IPS-20b (cell line): ENCODE data around the gene OR10P1.
"Not testable (repeated sequence)": the region's sequence is repeated elsewhere in the genome, so short reads cannot be mapped to it uniquely, and the experiment has no call there.

ENCODE experiments used
- H3K27ac ChIP-seq: one replicate; pipeline ENCODE4 v1.5.1; 2013; ENCODE audit warnings: low read length
- H3K27me3 ChIP-seq: 2 replicates; pipeline ENCODE4 v1.6.1; 2013; ENCODE audit warnings: mild to moderate bottlenecking, low read length, inconsistent platforms; ENCODE audit not compliant: insufficient read depth
- H3K36me3 ChIP-seq: 2 replicates; pipeline ENCODE4 v1.6.1; 2013; ENCODE audit warnings: low read depth, mild to moderate bottlenecking, inconsistent platforms, low read length, moderate library complexity; ENCODE audit not compliant: insufficient read depth
- H3K4me1 ChIP-seq: 2 replicates; pipeline ENCODE4 v1.6.1; 2013; ENCODE audit warnings: mild to moderate bottlenecking, control low read depth, inconsistent platforms, low read length, moderate library complexity; ENCODE audit not compliant: insufficient read depth
- H3K4me3 ChIP-seq: 2 replicates; pipeline ENCODE4 v1.5.1; 2013; ENCODE audit warnings: mild to moderate bottlenecking, low read length, inconsistent platforms
- H3K9ac ChIP-seq: 2 replicates; pipeline ENCODE4 v1.6.1; 2013; ENCODE audit warnings: low read depth, mild to moderate bottlenecking, inconsistent platforms, low read length, moderate library complexity
- H3K9me3 ChIP-seq: 2 replicates; pipeline ENCODE4 v1.6.1; 2013; ENCODE audit warnings: mild to moderate bottlenecking, low read depth, low read length, inconsistent platforms; ENCODE audit not compliant: insufficient read depth

OR10P1 gene, protein sequence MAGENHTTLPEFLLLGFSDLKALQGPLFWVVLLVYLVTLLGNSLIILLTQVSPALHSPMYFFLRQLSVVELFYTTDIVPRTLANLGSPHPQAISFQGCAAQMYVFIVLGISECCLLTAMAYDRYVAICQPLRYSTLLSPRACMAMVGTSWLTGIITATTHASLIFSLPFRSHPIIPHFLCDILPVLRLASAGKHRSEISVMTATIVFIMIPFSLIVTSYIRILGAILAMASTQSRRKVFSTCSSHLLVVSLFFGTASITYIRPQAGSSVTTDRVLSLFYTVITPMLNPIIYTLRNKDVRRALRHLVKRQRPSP

GRCh38 chr12:55636853-55637252 lies at the start of gene OR10P1:
TSS of gene OR10P1 (plus strand) at chr12:55636892. CDS start at chr12:55636892, 0 bp downstream.
- Histone ChIP-seq H3K4me1 (no peaks in the 10 kb centered on the region), H3K9me3 (no peaks in the 10 kb centered on the region), H3K27ac (no peak within 1 kb of the TSS), H3K36me3 (no peaks in the 10 kb centered on the region), H3K4me3 (no peak within 1 kb of the TSS), H3K9ac (no peak within 1 kb of the TSS), H3K27me3 (no peaks in the 10 kb centered on the region; the same call in 1 of the 2 replicates)

DNA sequence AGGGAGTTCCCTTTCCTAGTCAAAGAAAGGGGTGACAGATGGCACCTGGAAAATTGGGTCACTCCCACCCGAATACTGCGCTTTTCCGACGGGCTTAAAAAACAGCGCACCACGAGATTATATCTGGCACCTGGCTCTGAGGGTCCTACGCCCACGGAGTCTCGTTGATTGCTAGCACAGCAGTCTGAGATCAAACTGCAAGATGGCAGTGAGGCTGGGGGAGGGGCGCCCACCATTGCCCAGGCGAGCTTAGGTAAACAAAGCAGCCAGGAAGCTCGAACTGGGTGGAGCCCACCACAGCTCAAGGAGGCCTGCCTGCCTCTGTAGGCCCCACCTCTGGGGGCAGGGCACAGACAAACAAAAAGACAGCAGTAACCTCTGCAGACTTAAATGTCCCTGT lies 46.5 kb upstream of the OR10P1 start:
- H3K9me3 ChIP-seq, H3K27ac ChIP-seq, H3K4me1 ChIP-seq, H3K36me3 ChIP-seq, H3K4me3 ChIP-seq, H3K9ac ChIP-seq, H3K27me3 ChIP-seq: not testable (repeated sequence)

DNA sequence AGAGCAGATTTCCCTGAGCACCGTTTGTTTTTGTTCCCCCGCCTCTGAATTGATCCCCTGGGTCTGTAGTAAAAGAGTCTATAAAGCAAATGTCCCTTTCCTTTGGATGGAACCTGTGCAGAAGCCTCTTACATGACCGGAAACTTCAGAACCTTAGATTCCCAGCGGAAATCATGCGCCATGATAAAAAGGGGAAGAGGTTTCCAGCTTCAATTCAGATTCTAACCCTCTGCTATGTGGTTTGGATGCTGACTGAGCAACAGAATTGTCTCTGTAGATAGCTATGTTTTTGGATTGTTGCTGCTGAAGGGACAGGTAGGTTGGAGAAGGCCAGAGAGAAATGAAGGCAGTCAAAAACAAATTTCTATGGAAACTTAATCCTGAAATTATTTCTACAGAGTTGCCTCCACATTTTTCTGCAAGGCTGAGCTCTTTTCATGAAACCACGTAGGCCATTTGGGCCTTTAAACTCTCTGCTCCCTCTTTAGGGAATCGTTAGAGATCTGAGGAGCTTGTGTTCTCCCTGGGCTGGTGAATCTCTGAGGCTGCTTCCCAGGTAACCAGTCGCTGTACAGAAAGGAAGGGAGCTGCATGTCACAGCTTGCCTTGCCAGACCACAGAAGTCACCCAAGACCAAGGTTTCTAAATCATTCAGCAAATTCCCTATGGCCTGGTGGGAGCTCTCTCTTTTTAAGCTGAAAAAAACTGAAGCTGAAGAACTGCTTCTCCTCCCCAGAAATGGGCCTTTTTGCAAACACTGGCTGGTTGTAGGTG lies 28.7 kb upstream of the OR10P1 start:
- Histone ChIP-seq H3K27me3 (no peaks in the 10 kb centered on the region), H3K4me1 (no peaks in the 10 kb centered on the region), H3K9ac (no peak overlapping the region), H3K9me3 (no peaks in the 10 kb centered on the region), H3K27ac (no peak overlapping the region), H3K36me3 (no peaks in the 10 kb centered on the region), H3K4me3 (no peak overlapping the region)

GRCh38 chr12:55610598-55610997 lies 26.1 kb upstream of the OR10P1 start:
- Histone ChIP-seq H3K9ac (no peak overlapping the region), H3K27ac (no peak overlapping the region), H3K4me3 (no peak overlapping the region), H3K9me3 (peaks cover 14% of the 10 kb centered on the region), H3K4me1 (no peaks in the 10 kb centered on the region), H3K36me3 (no peaks in the 10 kb centered on the region), H3K27me3 (no peaks in the 10 kb centered on the region)

- H3K9ac ChIP-seq, result no peak overlapping the region
- no peak overlapping the region for H3K4me3 ChIP-seq
- H3K9me3 ChIP-seq, result peaks cover 35% of the 10 kb centered on the region
- H3K36me3 ChIP-seq, result no peaks in the 10 kb centered on the region
- no peaks in the 10 kb centered on the region for H3K27me3 ChIP-seq
- no peak overlapping the region for H3K27ac ChIP-seq
- H3K4me1 ChIP-seq, result no peaks in the 10 kb centered on the region
These were observed 24.0 kb upstream of the OR10P1 start for GRCh38 chr12:55612646-55613045.

- H3K4me3 ChIP-seq, result no peak overlapping the region
- H3K9me3 ChIP-seq, result peaks cover 37% of the 10 kb centered on the region
- no peaks in the 10 kb centered on the region for H3K27me3 ChIP-seq
- no peak overlapping the region for H3K27ac ChIP-seq
- H3K9ac ChIP-seq, result no peak overlapping the region
- no peaks in the 10 kb centered on the region for H3K4me1 ChIP-seq
- no peaks in the 10 kb centered on the region for H3K36me3 ChIP-seq
These were observed 21.9 kb upstream of the OR10P1 start for GRCh38 chr12:55614764-55615163.

- H3K9ac ChIP-seq, result no peak overlapping the region
These were observed 17.1 kb upstream of the OR10P1 start for GRCh38 chr12:55619354-55620138.

DNA sequence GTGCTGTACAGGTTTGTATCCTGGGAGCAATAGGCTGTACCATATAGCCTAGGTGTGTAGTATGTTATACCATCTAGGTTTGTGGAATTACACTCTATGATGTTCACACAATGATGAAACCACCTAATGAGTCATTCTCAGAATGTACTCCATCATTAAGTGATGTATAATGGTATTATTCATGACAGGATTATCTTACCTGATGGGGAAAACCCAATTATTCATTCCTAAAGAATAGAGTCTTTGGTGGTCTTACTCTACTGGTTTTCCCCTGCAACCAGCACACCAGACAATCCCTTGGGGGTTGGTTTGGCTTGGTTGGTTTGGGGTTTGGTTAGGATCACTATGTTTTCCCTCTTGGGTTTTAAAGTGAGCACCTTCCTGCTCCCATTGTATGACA lies 12.6 kb upstream of the OR10P1 start:
- Histone ChIP-seq H3K4me1 (no peaks in the 10 kb centered on the region), H3K27ac (no peak overlapping the region), H3K9ac (no peak overlapping the region), H3K9me3 (no peaks in the 10 kb centered on the region; the same call in 1 of the 2 replicates), H3K36me3 (no peaks in the 10 kb centered on the region), H3K4me3 (no peak overlapping the region), H3K27me3 (no peaks in the 10 kb centered on the region)

More at GRCh38 chr12:55619354-55620138, 17.1 kb upstream of the OR10P1 start:
- no peaks in the 10 kb centered on the region for H3K36me3 ChIP-seq
- H3K27me3 ChIP-seq, result no peaks in the 10 kb centered on the region
- H3K4me3 ChIP-seq, result no peak overlapping the region
- H3K4me1 ChIP-seq, result no peaks in the 10 kb centered on the region
- H3K27ac ChIP-seq, result no peak overlapping the region
- peaks cover 34% of the 10 kb centered on the region for H3K9me3 ChIP-seq

GRCh38 chr12:55626154-55626553 lies 10.5 kb upstream of the OR10P1 start:
- Histone ChIP-seq H3K27me3 (no peaks in the 10 kb centered on the region), H3K9me3 (no peaks in the 10 kb centered on the region; the same call in 1 of the 2 replicates), H3K4me3 (no peak overlapping the region), H3K27ac (no peak overlapping the region), H3K36me3 (no peaks in the 10 kb centered on the region), H3K4me1 (no peaks in the 10 kb centered on the region), H3K9ac (no peak overlapping the region)

DNA sequence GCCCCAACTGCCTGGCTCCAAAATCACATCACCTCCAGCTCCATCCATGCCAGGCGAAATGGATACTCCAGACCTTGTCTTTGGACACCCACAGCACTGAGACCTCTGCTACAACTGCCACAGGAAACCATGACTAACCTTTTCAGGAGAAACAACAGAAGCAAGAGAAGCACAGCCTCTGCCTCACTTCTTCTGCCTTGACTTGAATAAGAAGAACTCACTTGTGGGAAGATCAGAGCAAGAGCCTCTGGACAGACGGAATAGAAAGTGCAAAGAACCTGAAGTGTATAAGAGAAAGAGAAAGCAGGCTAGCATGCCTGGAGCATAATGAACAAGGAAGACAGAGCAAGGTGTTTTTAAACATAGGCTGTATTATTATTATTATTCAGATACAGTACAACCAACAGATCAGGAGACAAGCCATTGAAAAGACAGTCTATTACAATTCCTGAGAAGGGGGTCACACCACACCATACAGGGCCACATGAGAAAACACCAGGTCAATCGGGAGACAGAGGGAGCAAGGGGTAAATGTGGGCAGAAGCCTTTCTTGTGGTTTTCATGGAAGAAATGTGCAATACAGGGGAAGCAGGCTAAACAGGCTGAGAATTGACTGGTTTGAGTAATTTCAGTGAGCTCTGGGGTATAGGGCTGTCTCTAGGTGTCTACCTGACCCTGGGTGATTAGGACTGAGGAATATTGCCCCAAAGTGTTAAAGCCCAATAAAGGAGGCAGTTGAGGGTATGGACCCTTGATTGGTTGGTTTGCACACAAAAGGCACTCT lies 7.4 kb upstream of the OR10P1 start:
- Histone ChIP-seq H3K9ac (no peak overlapping the region), H3K9me3 (no peaks in the 10 kb centered on the region), H3K4me3 (no peak overlapping the region), H3K27me3 (no peaks in the 10 kb centered on the region; the same call in 1 of the 2 replicates), H3K36me3 (no peaks in the 10 kb centered on the region), H3K27ac (no peak overlapping the region), H3K4me1 (no peaks in the 10 kb centered on the region)

- no peaks in the 10 kb centered on the region for H3K36me3 ChIP-seq
- H3K9ac ChIP-seq, result no peak overlapping the region
- no peaks in the 10 kb centered on the region for H3K9me3 ChIP-seq
- no peak overlapping the region for H3K4me3 ChIP-seq
- no peaks in the 10 kb centered on the region for H3K4me1 ChIP-seq
- H3K27ac ChIP-seq, result no peak overlapping the region
- no peaks in the 10 kb centered on the region; the same call in 1 of the 2 replicates for H3K27me3 ChIP-seq
These were observed 5.6 kb upstream of the OR10P1 start for GRCh38 chr12:55631056-55631455.
